GM19099 (cell line): ENCODE data around the gene ZNF836.

Experiments used
- POLR2A ChIP-seq: IDR thresholded peaks from 3 replicates; pipeline ENCODE4 v1.6.1; 2011; ENCODE audit warnings: low read depth; ENCODE audit not compliant: insufficient read length; ENCODE audit errors: extremely low read depth

ZNF836 gene

DNA sequence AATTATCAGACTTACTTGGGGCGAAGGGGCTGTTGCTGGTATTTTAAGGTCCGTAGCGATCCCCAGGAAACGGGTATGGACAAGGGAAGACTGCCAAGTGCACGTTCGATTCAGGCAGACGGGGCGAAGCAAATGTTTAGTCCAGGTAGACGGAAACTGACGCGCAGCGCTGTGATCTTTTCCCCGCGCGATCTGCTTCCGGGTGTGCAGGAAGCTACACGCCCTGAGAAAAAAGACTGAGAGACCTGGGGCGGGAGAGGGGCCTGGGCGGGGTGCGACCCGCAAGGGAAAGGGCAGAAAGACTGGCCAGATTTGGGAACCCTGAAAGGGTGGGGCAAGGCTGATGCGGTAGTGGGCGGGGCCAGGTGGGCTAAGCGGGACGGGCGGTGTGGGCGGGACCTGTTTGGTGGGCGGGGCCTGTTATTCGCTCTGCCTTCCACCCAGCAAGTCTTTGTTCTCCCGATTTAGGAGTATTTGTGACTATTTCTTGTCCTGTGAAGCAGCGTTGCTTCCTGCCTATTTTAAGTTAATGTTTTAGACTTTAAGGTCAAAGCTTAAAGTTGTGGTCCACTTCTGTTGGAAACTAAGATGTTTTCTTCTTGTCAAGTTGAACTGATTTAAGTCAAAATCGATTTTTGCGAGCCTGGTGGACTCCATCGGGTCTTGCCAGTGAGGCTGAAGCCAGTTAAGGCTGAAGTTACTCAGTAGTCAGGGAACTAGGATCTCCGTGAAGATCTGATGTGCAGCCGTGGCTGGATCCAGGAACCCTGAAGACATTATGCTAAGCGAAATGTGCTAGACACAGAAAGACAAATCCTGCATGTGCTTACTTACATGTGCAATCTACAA lies at the start of gene ZNF836:
Gene ZNF836 (minus strand): TSS at position 301 of the 849 bp plus-strand sequence. CDS start 3,549 bp downstream, outside the sequence.
- TF ChIP-seq POLR2A, result peak; percentile 65

DNA sequence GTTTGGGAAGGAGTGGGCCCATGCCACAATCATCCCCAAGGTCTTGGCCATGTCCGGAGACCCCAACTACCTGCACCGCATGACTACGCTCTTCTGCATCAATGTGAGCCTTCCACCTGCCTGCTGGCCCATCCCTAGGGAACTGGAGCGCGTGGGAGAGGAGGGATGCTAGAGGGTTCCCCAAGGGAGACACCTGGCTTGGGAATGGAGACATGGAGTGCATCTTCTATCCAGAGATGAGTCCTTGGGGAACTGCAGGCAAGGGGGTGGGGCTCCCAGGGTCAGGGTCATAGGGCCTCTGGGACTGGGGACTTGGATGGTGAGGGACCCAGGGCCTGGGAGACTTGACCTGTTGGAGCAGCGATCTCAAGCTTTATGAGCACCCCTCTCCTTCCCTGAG lies 49.6 kb upstream of the ZNF836 start:
- no peak for TF ChIP-seq POLR2A

DNA sequence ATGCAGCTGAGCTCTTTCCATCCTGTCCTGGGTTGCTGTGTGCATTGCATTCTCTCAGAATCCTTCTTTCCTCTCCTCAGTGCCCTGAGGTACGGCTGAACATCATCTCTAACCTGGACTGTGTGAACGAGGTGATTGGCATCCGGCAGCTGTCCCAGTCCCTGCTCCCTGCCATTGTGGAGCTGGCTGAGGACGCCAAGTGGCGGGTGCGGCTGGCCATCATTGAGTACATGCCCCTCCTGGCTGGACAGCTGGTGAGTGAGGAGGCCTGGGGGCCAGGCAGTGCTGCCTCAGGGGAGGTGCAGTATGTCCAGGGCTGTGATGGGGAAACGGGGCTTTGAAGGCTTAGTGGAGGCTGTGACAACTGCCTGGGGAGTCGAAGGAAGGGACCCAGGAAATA lies 48.2 kb upstream of the ZNF836 start:
- no peak for TF ChIP-seq POLR2A

DNA sequence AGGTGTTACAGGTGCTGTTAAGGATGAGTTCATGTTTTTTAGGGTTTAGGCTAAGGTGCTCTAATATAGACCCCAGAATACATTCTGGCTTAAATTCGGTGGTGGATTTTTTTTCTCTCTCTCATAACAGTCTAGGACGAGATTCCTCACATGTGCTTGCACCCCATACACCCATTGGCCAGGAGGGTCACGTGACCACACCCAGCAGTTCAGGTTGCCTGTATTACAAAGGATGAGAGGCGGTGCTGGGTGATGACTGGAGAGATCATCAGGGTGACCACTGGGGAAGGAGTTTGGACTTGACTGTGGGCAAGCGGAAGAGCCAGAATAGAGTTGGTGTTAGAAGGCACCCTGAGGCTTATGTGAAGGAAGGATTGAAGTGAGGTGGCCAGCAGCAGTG lies 46.2 kb upstream of the ZNF836 start:
- TF ChIP-seq POLR2A, result no peak

DNA sequence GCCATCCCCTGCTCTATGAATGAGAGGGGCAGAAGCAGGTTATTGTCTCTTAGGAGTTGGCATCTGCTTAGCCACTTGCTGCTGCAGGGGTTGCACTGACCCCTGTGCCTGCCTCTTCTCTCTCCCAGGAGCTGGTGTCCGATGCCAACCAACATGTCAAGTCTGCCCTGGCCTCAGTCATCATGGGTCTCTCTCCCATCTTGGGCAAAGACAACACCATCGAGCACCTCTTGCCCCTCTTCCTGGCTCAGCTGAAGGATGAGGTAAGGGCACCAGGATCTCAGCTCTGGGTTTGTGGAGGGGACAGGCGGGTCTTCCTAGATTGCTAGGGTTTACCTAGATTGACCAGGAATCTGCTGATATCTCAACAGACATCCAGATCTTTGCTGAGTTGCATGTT lies 45.0 kb upstream of the ZNF836 start:
- no peak for TF ChIP-seq POLR2A

DNA sequence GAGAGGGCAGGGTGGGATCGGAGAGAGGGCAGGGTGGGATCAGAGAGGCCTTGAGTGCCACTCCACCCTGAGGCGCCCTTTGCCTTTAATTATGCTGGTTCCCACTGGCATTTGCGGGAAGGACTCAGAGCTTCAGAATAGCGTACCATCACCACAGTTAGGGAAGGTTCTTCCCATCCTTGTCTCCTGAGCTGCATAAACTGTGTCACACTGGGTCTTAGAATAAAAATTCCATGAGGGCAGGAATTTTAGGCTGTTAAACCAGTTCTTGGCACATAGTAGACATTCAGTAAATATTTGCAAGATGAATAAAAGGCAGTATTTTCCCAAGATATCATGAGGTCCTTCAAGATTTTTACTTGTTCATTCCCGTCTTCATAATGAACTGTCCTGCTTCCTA lies 42.8 kb upstream of the ZNF836 start:
- TF ChIP-seq POLR2A, result no peak

DNA sequence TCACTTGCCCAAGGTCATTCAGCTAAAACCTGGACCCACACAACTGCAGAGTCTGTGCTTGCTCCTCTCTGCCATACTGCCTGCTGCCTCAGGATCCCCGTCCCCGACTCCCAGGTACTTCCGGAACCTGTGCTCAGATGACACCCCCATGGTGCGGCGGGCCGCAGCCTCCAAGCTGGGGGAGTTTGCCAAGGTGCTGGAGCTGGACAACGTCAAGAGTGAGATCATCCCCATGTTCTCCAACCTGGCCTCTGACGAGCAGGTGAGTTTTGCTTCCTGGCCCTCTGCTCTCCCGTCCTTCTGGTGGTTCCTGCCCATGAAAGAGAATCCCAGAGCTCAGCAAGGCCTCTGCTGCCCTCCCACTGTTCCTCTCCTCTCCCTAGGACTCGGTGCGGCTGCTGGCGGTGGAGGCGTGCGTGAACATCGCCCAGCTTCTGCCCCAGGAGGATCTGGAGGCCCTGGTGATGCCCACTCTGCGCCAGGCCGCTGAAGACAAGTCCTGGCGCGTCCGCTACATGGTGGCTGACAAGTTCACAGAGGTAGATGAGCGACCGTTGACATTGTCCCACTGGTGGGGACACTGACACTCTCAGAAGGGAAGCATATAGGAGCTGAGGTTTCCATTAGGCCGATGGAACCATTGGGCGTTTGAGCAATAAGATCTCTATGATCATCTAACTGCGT lies 41.3 kb upstream of the ZNF836 start:
- no peak for TF ChIP-seq POLR2A

DNA sequence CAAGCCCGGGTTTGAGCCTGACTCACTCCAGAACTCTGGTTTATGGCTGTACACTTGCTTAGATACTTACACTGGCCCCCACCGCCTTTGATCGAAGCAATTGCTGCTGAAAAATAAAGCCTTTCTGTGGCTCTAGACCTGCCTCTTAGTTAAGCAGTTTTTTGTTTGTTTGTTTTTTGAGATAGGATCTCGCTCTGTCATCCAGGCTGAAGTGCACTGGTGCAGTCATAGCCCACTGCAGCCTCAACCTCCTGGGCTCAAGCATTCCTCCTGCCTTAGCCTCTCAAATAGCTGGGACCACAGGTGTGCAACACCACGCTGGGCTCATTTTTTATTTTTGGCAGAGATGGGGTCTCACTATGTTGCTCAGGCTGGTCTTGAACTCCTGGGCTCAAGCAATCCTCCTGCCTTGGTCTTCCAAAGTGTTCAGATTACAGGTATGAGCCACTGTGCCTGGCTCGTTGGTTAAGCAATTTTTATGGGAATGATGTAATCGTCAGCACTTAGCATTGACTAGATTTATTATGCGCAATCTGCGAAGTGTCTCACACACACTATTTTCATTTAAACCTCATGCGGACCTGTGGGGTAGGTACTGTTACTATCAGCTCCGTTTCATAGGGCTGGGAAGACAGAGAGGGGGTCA lies 40.6 kb upstream of the ZNF836 start:
- TF ChIP-seq POLR2A, result no peak

DNA sequence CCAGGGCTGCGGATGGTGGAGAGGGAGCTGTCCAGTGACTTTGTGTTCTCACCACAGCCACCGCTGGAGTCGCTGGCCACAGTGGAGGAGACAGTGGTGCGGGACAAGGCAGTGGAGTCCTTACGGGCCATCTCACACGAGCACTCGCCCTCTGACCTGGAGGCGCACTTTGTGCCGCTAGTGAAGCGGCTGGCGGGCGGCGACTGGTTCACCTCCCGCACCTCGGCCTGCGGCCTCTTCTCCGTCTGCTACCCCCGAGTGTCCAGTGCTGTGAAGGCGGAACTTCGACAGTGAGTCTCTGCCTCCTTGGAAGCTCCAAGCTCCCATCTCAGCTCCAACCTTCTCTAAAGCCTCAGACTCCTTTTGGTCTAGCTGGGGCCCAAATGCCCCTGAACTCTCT lies 39.8 kb upstream of the ZNF836 start:
- no peak for TF ChIP-seq POLR2A

DNA sequence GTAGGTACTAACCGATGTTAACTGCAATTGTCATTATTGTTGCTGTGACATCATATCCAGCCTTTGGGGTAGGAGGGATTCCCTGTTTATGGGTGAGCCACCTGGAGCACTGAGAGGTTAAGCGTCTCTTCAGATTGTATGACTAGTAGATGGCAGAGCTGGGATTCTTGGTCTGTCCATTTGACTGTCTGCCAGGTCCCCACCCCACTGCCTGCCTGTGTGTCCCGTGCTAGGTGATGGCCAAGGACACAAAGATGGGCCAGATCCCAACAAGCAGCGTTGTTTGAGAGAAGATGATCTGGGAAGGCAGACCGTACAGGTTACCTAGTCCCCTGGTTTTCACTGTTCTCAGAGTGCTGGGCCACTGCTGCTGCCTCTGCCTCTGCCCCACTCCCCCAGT lies 35.1 kb upstream of the ZNF836 start:
- no peak for TF ChIP-seq POLR2A

DNA sequence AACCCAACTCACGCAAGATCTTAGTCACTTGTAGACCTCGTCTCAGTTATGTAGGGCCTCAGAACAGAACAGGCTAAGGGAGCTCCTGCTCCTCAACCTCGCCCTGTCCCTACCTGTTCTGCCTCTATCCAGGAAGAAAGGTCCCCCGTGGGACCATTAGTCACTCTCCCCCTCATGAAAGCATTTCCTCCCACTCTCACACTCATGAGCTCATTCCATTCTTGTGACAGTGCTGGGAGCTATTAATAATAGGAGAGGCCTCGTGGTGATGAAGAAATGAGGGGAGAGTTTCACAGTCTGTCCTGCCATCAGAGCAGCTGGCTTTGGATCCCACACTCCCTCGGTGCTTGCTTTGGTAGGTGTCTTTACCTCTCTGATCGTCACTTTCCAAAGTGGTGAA lies 28.6 kb upstream of the ZNF836 start:
- TF ChIP-seq POLR2A, result no peak

DNA sequence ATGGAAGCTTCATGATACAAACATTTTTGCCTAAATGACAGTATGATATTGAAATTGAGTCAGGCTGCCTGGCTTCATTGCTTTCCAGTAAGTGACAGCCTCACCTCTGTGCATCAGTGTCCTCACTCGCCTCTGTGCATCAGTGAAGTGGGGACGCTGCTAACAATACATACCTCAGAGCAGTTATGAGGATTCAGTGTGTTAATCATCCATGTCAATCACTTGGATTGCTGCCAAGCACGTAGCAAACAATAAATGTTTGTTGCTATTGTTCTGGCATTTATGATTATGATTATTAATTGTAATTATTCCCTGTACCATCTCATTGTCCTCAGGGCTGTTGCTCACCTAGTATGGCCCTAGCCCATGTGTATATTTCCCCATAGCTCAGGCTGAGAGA lies 27.3 kb upstream of the ZNF836 start:
- no peak for TF ChIP-seq POLR2A

DNA sequence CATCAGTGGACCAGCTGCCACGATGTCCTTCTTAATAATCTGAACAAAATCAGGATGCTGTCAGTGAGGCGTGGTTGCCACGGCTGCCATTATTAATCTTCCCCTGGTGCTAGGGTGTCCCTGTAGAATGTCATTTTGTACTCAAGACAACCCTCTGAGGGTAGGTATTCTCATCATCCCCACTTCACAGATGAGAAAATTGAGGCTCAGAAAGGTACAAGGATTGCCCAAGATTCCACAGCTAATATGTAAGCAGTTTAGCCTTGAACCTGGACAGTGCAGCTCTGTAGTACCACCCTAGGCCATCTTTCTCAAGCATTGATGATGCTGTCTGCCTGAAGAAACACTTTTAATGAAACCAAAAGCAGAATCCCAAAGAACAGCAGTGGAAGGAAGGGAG lies 26.5 kb upstream of the ZNF836 start:
- TF ChIP-seq POLR2A, result no peak

DNA sequence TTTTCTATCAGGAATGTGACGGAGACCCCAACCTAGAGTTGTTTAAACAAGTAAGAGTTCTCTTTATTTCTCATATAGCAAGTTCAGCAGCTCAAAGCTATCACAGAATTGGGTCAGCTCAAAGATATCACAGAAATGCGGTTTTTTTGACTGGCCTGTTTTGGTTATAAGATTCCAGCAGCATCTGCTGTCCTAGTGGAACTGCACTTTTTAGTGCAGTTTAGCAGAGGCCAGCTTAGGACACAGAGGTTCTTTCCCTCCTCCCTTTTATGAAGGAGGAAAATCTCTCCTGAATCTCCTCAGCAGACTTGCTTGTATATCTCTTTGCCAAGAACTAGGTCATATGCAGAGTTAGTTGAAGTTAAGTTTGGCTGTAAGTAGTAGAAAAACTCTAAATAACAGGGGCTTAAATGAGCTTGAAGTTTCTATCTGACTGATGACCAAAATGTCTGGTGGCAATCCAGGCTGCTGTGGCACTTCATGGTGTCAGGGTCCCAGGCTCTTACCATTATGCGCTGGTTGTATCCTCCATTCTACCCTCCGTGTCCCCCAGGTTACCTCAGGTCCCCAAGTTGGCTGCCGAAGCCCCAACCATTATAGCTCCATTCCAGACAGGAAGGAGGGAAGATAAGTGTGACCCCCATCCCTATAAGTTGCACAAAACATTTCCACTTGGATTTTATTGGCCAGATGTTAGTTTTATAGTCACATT lies 25.0 kb upstream of the ZNF836 start:
- TF ChIP-seq POLR2A, result no peak

DNA sequence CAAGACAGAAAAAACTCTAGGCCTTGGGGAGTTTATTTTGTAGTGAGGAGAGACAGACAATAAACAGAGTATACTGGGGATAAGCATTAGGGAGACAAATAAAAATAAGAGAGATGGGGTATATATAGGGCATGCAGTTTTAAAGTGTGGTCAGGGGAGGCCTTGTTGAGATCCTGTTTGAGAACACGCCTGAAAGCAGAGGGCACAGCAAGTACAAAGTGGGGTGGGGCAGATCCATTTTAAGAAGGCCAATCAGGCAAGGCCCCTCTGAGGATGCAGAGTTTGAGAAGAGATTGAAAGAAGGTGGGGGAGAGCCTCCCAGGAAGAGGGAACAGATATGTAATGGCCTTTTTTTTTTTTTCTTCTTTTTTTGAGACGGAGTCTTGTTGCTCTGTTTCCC lies 20.5 kb upstream of the ZNF836 start:
- TF ChIP-seq POLR2A, result no peak
